SU-DHL-6 (cell line): ENCODE data around the gene MOB3A.

Experiments
- H2AFZ ChIP-seq: fragments of 200-600 bp; sonication (generic); 2 replicates; pipeline ENCODE4 v1.6.1; 2014; ENCODE audit warnings: low read depth, mild to moderate bottlenecking, moderate library complexity, mixed read lengths, antibody characterized with exemption, low read length; ENCODE audit not compliant: severe bottlenecking
- H3F3A ChIP-seq: fragments of 200-600 bp; shearing (Covaris generic); 2 replicates; pipeline ENCODE4 v1.6.0; 2016; ENCODE audit warnings: antibody characterized with exemption, mild to moderate bottlenecking; ENCODE audit not compliant: insufficient read depth
- H3K27ac ChIP-seq: fragments of 200-600 bp; sonication (generic); 2 replicates; pipeline ENCODE4 v1.5.1; 2016; ENCODE audit warnings: low read depth, mild to moderate bottlenecking, low read length, moderate library complexity, mixed read lengths
- H3K27me3 ChIP-seq: fragments of 200-600 bp; sonication (generic), shearing (Covaris generic); 2 replicates; pipeline ENCODE4 v1.6.0; 2014; ENCODE audit warnings: mild to moderate bottlenecking, low read length
- H3K36me3 ChIP-seq: fragments of 200-600 bp; sonication (generic); 2 replicates; pipeline ENCODE4 v1.6.1; 2014; ENCODE audit warnings: mild to moderate bottlenecking, low read length, mixed read lengths
- H3K4me2 ChIP-seq: fragments of 300-600, 200-600 bp; shearing (Covaris generic), sonication (generic); 2 replicates; pipeline ENCODE4 v1.6.0; 2014; ENCODE audit warnings: low read length, low read depth, mild to moderate bottlenecking; ENCODE audit not compliant: poor library complexity, severe bottlenecking
- H3K4me3 ChIP-seq: fragments of 200-600 bp; sonication (generic); 2 replicates; pipeline ENCODE4 v1.5.1; 2014; ENCODE audit warnings: antibody characterized with exemption, low read length, mild to moderate bottlenecking, mixed read lengths; ENCODE audit not compliant: insufficient read depth, poor library complexity, severe bottlenecking
- H3K79me2 ChIP-seq: fragments of 200-600 bp; sonication (generic); 2 replicates; pipeline ENCODE4 v1.6.1; 2014; ENCODE audit warnings: mild to moderate bottlenecking, low read length, moderate library complexity; ENCODE audit not compliant: insufficient read depth
- H3K9ac ChIP-seq: fragments of 200-600 bp; sonication (generic); 2 replicates; pipeline ENCODE4 v1.7.0; 2014; ENCODE audit warnings: mild to moderate bottlenecking, low read length
- H3K9me2 ChIP-seq: fragments of 200-600 bp; sonication (generic); replicated peaks from 2 replicates; pipeline ENCODE4 v1.6.1; 2014; ENCODE audit warnings: low read length; ENCODE audit not compliant: insufficient read depth
- H3K9me3 ChIP-seq: fragments of 200-600 bp; sonication (generic); 2 replicates; pipeline ENCODE4 v1.6.1; 2014; ENCODE audit warnings: low read length, mixed read lengths; ENCODE audit not compliant: insufficient read depth
- H4K20me1 ChIP-seq: fragments of 200-600 bp; sonication (generic); 2 replicates; pipeline ENCODE4 v1.6.1; 2014; ENCODE audit warnings: low read depth, mild to moderate bottlenecking, antibody characterized with exemption, low read length, moderate library complexity, mixed read lengths
- CTCF ChIP-seq: fragments of 200-600 bp; sonication (generic); IDR thresholded peaks from one replicate; pipeline ENCODE4 v1.5.1; 2017; ENCODE audit warnings: antibody characterized with exemption, mild to moderate bottlenecking, low read length, moderate library complexity; ENCODE audit not compliant: insufficient read depth, poor library complexity, severe bottlenecking
- EZH2phosphoT487 ChIP-seq: fragments of 200-600 bp; sonication (generic), shearing (Covaris generic); conservative IDR thresholded peaks from 2 replicates; pipeline ENCODE4 v1.6.1; 2018; ENCODE audit warnings: mild to moderate bottlenecking, antibody characterized with exemption, low read length, moderate library complexity, mixed read lengths

The MOB3A gene

GRCh38 chr19:2120821-2121220 is 24.7 kb upstream of the MOB3A start:
- Histone ChIP-seq H3F3A (no peaks in the 10 kb centered on the region), H3K36me3 (no peaks in the 10 kb centered on the region), H3K4me2 (no peak overlapping the region), H3K27me3 (no peaks in the 10 kb centered on the region), H2AFZ (no peak overlapping the region), H3K79me2 (no peaks in the 10 kb centered on the region), H3K9me2 (no peaks in the 10 kb centered on the region), H4K20me1 (no peaks in the 10 kb centered on the region), H3K4me3 (no peak overlapping the region), H3K27ac (no peak overlapping the region), H3K9me3 (no peaks in the 10 kb centered on the region), H3K9ac (no peak overlapping the region)
- TF ChIP-seq CTCF (no peak), EZH2phosphoT487 (no peak)

- no peaks in the 10 kb centered on the region for H3F3A ChIP-seq
- H3K9ac ChIP-seq = no peak overlapping the region
- no peaks in the 10 kb centered on the region for H4K20me1 ChIP-seq
- H3K9me3 ChIP-seq = no peaks in the 10 kb centered on the region
- H3K4me3 ChIP-seq = no peak overlapping the region
- H3K9me2 ChIP-seq = no peaks in the 10 kb centered on the region
- H3K36me3 ChIP-seq = no peaks in the 10 kb centered on the region
- H3K27me3 ChIP-seq = no peaks in the 10 kb centered on the region
- no peak overlapping the region for H3K4me2 ChIP-seq
- no peak overlapping the region for H3K27ac ChIP-seq
- no peak for TF ChIP-seq CTCF
- no peak for TF ChIP-seq EZH2phosphoT487
- H2AFZ ChIP-seq = no peak overlapping the region
- no peaks in the 10 kb centered on the region for H3K79me2 ChIP-seq
These were observed 24.0 kb upstream of the MOB3A start for GRCh38 chr19:2119921-2120785.

- no peak overlapping the region for H3K9ac ChIP-seq
- no peak overlapping the region for H3K4me3 ChIP-seq
- no peak overlapping the region for H3K27ac ChIP-seq
- no peaks in the 10 kb centered on the region for H3K79me2 ChIP-seq
- H3K36me3 ChIP-seq = no peaks in the 10 kb centered on the region
- no peak overlapping the region for H2AFZ ChIP-seq
- TF ChIP-seq EZH2phosphoT487 (no peak), CTCF (no peak)
- H3K9me2 ChIP-seq = no peaks in the 10 kb centered on the region
- no peak overlapping the region for H3K4me2 ChIP-seq
- no peaks in the 10 kb centered on the region for H3K9me3 ChIP-seq
- H4K20me1 ChIP-seq = no peaks in the 10 kb centered on the region
- no peaks in the 10 kb centered on the region for H3F3A ChIP-seq
- no peaks in the 10 kb centered on the region for H3K27me3 ChIP-seq
These were observed 22.3 kb upstream of the MOB3A start for GRCh38 chr19:2118438-2118837.
